Osteocyte (in vitro differentiated cells): ENCODE results near the gene ZNF320. TPM values are rescaled to one million over a fixed set of nuclear protein-coding genes. Genes with fewer than 3 reads are reported as not detected.
"Not testable (repeated sequence)": the region's sequence is repeated elsewhere in the genome, so short reads cannot be mapped to it uniquely, and the experiment has no call there.

Source experiments
- DNase-seq: peaks from one replicate; pipeline ENCODE4 v3.0.0; 2021; ENCODE audit warnings: mixed read lengths; ENCODE audit not compliant: unreplicated experiment; ENCODE audit errors: extremely low spot score
- H3K27ac Mint-ChIP-seq: one replicate; pipeline ENCODE4 v1.8.0; 2021; ENCODE audit warnings: mild to moderate bottlenecking, mixed read lengths; ENCODE audit not compliant: unreplicated experiment
- H3K27me3 Mint-ChIP-seq: one replicate; pipeline ENCODE4 v1.8.0; 2021; ENCODE audit warnings: mixed read lengths; ENCODE audit not compliant: unreplicated experiment
- H3K36me3 Mint-ChIP-seq: one replicate; pipeline ENCODE4 v1.8.0; 2021; ENCODE audit warnings: mixed read lengths; ENCODE audit not compliant: unreplicated experiment
- H3K4me1 Mint-ChIP-seq: one replicate; pipeline ENCODE4 v1.8.0; 2021; ENCODE audit warnings: mixed read lengths; ENCODE audit not compliant: unreplicated experiment
- H3K4me3 Mint-ChIP-seq: one replicate; pipeline ENCODE4 v1.8.0; 2021; ENCODE audit warnings: mild to moderate bottlenecking, moderate library complexity, mixed read lengths; ENCODE audit not compliant: unreplicated experiment
- H3K9me3 Mint-ChIP-seq: one replicate; pipeline ENCODE4 v1.8.0; 2021; ENCODE audit warnings: mixed read lengths; ENCODE audit not compliant: unreplicated experiment
- CTCF ChIP-seq: fragments of 200-600 bp; sonication (generic); IDR thresholded peaks from 2 replicates; pipeline ENCODE4 v1.5.0; 2021; ENCODE audit warnings: antibody characterized with exemption, mild to moderate bottlenecking, moderate library complexity
- long read RNA-seq: library from polyadenylated mRNA; unstranded; transcript quantifications from one replicate; pipeline ENCODE4 v2.0.0, GENCODE V29; 2021
- total RNA-seq: library from RNA; stranded (reverse); gene quantifications from 2 replicates; pipeline ENCODE4 v1.2.1, GENCODE V29; 2021

The ZNF320 gene
- 18.7 and 20.1 TPM in 2 replicates for total RNA-seq
- long read RNA-seq, partial matches to known transcripts = 1 of 20 reads
- long read RNA-seq, other reads (novel, unspliced or antisense) = 19 of 20 reads

DNA sequence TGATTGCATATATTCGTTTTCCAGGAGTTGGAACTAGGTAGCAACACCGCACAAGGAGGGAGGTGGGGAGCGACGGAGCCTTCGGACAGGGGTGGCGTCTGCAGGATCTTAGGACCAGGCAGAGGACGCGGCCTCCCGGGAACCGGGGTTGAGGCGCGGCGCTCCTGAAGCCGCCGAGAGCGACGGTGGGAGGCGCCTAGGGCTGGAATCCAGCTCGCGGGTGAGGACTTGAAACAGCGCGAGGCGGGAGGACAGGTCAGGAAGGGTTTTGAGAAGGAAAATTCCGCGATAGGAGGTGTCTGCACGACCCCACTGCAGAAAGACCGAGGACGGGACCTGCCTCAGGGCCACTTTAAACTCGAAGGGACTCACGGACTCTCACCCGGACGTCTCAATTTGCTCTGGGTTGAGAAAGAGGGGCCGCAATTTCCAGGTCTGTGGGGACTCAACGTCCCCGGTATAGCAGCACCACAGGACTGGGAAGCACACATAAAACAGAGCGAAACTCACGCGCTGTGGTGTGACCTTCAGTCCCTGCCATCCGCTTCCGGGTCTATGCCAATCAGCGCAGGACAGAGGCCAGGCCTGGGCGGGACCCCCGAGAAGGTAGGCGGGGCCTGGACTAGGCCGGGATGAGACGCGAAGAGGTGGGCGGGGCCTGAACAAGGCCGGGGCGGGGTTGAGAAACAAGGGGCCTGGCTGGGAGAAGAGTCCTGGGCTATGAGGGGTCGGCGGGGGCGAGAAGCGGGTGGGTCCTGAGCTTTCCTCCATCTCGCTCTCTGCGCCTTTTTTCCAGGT lies at the start of gene ZNF320:
Gene ZNF320 (minus strand): TSS at position 498 of the 798 bp plus-strand sequence. CDS start 7,380 bp downstream, outside the sequence.
- H3K9me3 Mint-ChIP-seq = no peaks in the 10 kb centered on the region
- no peak for TF ChIP-seq CTCF
- peak; percentile 97 for DNase-seq

GRCh38 chr19:52946322-52947310 lies 49.2 kb upstream of the ZNF320 start:
- no peaks in the 10 kb centered on the region for H3K27me3 Mint-ChIP-seq
- no peak for DNase-seq
- peaks cover 24% of the 10 kb centered on the region for H3K9me3 Mint-ChIP-seq
- H3K4me1 Mint-ChIP-seq = peaks cover 9% of the 10 kb centered on the region
- no peak for TF ChIP-seq CTCF
- H3K4me3 Mint-ChIP-seq = no peak overlapping the region
- no peak overlapping the region for H3K27ac Mint-ChIP-seq
- H3K36me3 Mint-ChIP-seq = peaks cover 28% of the 10 kb centered on the region

More for the DNA sequence above, at the start of gene ZNF320:
- H3K27me3 Mint-ChIP-seq = no peaks in the 10 kb centered on the region
- H3K4me3 Mint-ChIP-seq = peak within 1 kb of the TSS; percentile 88
- peaks cover 17% of the 10 kb centered on the region for H3K4me1 Mint-ChIP-seq
- H3K27ac Mint-ChIP-seq = peak within 1 kb of the TSS; percentile 96
- H3K36me3 Mint-ChIP-seq = peaks cover 21% of the 10 kb centered on the region

GRCh38 chr19:52945652-52946321 lies 48.4 kb upstream of the ZNF320 start:
- no peak for TF ChIP-seq CTCF
- H3K4me3 Mint-ChIP-seq = no peak overlapping the region
- peaks cover 15% of the 10 kb centered on the region for H3K4me1 Mint-ChIP-seq
- H3K36me3 Mint-ChIP-seq = peaks cover 19% of the 10 kb centered on the region
- H3K9me3 Mint-ChIP-seq = peaks cover 18% of the 10 kb centered on the region
- H3K27me3 Mint-ChIP-seq = no peaks in the 10 kb centered on the region
- no peak overlapping the region for H3K27ac Mint-ChIP-seq
- DNase-seq = no peak

- Mint-ChIP-seq H3K4me1 (peaks cover 15% of the 10 kb centered on the region), H3K36me3 (peaks cover 11% of the 10 kb centered on the region)
- H3K27me3 Mint-ChIP-seq, DNase-seq, H3K4me3 Mint-ChIP-seq, H3K27ac Mint-ChIP-seq, H3K9me3 Mint-ChIP-seq: not testable (repeated sequence)
These were observed 47.5 kb upstream of the ZNF320 start for GRCh38 chr19:52944703-52945493.
